SIG-M5 treated with dmso at 0.1 percent for 504 hours (cell line): ENCODE data around the gene VDR.

Experiments used
- DNase-seq: peaks from one replicate; lab custom pipeline; 2025; ENCODE audit not compliant: unreplicated experiment; lab: John Stamatoyannopoulos, UW

VDR gene

DNA sequence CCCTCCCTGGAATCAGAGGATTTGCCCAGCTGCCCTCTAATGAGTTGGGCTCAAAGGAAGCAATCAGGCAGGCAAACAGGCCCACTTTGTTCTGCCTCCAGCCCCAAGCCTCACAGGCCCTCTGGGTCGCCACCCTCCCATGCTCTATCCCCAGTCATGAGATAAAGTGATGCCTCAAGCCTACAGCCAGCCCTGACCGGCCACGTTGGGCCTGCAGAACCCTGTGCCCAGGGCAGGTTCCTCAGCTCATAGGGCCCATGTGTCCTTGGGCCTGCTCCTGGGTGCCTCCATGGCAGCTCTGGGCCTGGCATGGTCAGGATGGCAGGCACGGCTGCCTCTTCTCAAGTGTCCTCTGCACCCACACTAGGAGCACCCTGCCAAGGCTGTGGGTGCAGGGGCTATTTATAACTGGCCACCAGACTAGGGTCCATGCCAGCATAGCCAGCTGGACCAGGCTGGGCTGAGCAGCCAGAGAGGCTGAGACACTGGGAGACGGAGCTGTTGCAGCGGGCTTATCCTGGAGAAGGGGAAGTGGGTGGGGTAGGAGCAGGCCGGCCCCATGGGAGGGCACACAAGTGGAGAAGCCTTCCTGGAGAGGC is 105.3 kb downstream of the VDR start:
- no peak for DNase-seq

DNA sequence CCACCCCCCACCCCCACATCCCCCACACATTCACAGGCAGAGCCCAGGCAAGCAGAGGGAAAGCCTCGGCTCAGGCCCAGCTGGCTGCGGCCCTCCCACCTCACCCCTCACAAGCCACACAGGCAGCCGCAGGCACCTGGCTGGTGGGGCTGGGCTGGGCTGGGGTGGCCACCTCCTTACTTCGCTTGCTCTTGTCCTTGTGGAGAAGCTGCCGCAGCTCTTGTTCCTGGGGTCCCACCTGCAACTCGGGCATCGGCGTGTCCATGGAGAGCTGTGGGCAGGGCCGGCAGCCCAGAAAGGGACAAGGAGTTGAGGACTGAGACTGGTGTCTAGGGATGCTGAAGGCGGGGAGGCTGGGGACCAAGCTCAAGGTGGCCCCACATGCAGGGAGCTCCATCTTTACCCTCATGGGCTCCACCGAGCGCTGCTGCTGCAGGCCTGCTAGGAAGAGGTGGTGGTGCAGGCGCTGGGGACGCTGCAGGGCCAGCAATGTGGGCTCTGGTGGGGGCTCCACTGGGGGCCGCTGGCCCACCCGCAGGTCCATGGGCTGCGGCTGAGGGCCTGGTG is 106.3 kb downstream of the VDR start:
- no peak for DNase-seq

DNA sequence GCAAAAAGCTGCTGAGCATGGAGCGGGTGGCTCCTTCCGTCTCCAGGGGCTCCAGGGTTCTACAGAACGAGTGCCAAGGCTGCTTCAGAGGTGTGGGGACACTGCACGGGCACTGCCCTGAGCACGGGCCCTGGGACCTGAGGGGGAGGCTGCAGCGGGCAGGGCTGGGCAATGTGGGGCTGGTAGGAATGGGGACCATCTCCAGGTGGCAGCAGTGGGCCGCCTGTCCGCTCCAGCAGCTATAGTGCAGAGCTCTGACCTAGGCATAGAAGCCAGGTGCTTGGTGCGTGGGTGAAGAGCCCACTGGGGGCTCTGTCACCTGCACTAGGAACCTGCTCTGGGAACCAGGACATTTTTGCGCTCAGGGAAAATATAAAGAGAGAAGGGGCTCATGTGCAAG is 107.4 kb downstream of the VDR start:
- DNase-seq, result no peak

DNA sequence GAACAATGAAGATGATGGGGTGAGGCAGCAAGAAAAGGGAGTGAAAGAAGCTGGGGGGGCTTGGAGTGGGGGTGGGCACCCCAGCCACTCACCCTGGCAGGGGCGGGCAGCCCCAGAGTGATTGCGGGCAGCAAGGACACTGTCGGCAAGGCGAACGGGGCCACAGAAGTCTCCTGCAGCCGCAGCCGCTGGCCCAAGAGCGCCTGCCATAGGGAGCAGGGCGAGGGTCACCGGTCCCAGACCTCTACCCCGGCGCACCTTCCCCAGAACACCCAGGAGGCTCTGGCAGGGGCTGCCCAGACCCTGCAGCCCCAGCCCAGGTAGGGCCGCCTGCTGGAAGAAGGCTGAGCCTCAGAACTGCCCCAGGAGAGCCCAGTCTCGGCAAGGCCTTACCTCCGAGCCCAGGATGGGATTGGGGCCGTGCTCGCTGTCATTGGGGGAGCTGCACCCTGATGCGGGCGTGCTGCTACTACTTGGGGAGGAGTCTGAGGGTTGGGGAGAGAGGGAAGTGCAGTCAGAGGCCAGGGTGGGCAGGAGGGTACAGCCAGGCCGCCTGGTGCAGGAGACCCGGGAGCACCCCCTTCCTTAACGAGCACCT is 108.9 kb downstream of the VDR start:
- no peak for DNase-seq

DNA sequence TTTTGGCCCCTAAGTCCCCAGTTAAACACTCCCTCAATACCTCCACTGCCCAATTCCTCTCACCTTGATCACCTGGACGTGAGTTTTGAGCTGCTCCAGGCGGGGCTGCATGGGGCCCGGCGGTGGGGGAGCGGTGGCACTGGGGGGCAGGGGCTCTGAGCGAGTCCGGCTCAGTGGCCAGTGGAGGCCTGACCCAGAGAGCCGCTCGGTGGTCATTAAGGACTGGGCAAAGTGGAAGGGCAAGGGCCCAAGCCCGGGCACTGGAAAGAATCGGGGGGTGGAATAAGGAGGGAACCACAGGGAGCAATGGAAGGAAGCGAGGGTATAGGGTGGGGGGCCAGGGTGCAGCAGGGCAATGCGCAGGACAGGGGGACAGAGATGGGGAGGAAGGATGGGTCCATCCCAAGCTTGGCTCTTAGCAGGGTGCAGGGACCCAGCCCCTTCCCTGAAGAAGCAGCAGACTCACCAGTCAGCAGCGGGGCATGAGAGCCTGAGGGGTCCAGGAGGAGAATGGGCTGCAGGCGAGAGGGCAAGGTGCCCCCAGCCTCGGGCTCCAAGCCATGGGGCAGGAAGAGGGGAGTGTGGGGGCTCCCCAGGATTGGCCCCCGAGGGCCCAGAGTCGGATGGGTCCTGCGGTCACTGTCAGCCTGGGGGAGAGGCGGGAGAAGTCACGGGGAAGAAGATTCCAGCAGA is 109.5 kb downstream of the VDR start:
- no peak for DNase-seq

DNA sequence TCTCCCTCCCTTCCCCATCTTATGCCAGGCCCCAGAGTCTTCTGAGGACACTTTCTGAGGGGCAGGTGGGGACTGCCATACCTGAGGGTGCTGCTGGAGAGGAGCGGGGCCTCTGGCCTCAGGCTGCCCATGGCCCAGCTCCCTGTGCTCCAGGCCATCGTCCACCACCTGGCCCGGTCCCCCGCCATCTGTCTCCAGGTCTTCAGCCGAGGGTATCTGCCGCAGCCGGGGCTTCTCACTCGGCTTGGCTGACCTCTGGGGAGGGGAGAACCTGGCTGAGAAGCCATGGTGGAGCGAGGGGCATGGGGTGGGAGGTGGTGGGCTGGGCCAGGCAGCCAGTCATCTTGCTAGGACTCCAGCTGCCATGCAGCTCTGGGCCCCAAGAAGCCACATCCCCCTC is 110.1 kb downstream of the VDR start:
- DNase-seq, result no peak

DNA sequence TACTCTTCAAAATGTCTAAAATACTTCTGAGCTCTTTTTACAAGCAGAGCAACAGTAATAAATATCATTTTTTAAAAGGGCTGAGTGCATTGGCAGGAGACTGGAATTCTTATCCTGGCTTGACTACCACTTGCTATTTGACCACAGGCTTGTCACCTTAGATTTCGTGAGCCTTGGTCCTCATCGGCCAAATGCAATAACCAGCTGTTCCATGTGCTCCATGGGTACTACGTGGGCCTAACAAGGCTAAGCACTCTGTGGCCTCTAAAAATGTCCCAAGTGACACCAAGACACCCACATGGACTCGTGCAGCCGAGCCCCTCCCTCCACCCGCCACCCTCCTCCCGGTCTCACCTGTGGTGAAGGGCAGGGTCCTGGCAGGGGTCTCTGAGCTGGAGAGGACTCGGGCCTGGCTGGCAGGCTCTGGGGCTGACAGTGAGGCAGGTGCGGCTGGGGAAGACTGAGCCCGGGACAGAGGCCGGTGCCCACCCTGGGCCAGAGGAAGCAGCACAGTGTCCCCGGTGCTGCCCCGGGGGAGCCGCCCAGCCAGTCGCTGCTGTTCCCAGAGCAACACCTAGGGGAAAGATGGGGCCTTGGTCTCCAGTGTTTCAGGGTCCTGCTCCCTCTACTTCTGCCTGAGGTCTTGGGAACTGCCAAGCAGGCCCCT is 111.6 kb downstream of the VDR start:
- no peak for DNase-seq

DNA sequence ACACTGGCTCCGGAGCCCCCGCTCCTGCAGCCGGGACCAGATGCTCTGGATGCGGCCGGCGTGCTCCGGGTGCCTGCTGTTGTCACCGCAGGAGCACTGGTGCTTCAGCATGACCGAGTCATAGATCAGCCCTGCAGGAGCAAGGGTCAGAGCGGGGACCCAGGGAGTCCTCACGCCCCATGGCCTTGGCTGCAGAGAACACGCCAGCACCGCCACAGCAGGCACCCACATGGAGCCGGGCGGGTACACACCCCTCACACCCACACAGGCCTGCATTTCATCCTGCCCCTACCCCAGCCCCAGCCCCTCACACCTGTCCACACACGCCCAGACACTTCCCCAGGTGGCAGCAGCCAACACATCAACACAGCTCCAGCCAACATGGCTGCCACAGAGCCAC is 112.9 kb downstream of the VDR start:
- DNase-seq, result no peak
